Neural cell (in vitro differentiated cells): ENCODE data around the gene TNFAIP3. TPM values are rescaled to one million over a fixed set of nuclear protein-coding genes. Genes with fewer than 3 reads are reported as not detected.

Experiments
- H2AFZ ChIP-seq: fragments of 200-600, 300-800 bp; sonication (generic), shearing (Covaris generic); 2 replicates; pipeline ENCODE4 v1.6.0; 2014; ENCODE audit warnings: low read depth, mild to moderate bottlenecking, antibody characterized with exemption, low read length, moderate library complexity
- H3F3A ChIP-seq: fragments of 200-600 bp; shearing (Covaris generic); 2 replicates; pipeline ENCODE4 v1.6.1; 2016; ENCODE audit warnings: mild to moderate bottlenecking, moderate library complexity, mixed read lengths, antibody characterized with exemption, low read length; ENCODE audit not compliant: insufficient read depth, poor library complexity, severe bottlenecking
- H3K27ac ChIP-seq: fragments of 200-600, 300-800 bp; sonication (generic), shearing (Covaris generic); 2 replicates; pipeline ENCODE4 v1.5.1; 2014; ENCODE audit warnings: mild to moderate bottlenecking, low read length, moderate library complexity
- H3K27me3 ChIP-seq: fragments of 300-800, 200-600 bp; sonication (generic), shearing (Covaris generic); 2 replicates; pipeline ENCODE4 v1.6.0; 2014; ENCODE audit warnings: mild to moderate bottlenecking, low read depth, low read length, moderate library complexity; ENCODE audit not compliant: insufficient read depth
- H3K36me3 ChIP-seq: fragments of 300-800, 200-600 bp; sonication (generic), shearing (Covaris generic); 2 replicates; pipeline ENCODE4 v1.5.1; 2014; ENCODE audit warnings: mild to moderate bottlenecking, antibody characterized with exemption, low read length, moderate library complexity; ENCODE audit not compliant: insufficient read depth
- H3K4me2 ChIP-seq: fragments of 300-800, 200-600 bp; sonication (generic), shearing (Covaris generic); 2 replicates; pipeline ENCODE4 v1.6.0; 2014; ENCODE audit warnings: mild to moderate bottlenecking, low read length
- H3K4me3 ChIP-seq: fragments of 300-800, 200-600 bp; sonication (generic), shearing (Covaris generic); 2 replicates; pipeline ENCODE4 v1.5.1; 2014; ENCODE audit warnings: mild to moderate bottlenecking, low read length, moderate library complexity
- H3K79me2 ChIP-seq: fragments of 200-600 bp; shearing (Covaris generic); replicated peaks from 2 replicates; pipeline ENCODE4 v1.6.0; 2014; ENCODE audit warnings: mild to moderate bottlenecking, low read length, moderate library complexity; ENCODE audit not compliant: insufficient read depth
- H3K9ac ChIP-seq: fragments of 300-800, 200-600 bp; sonication (generic), shearing (Covaris generic); 2 replicates; pipeline ENCODE4 v1.6.1; 2016; ENCODE audit warnings: mild to moderate bottlenecking, low read length, mixed read lengths
- H3K9me2 ChIP-seq: fragments of 200-600 bp; shearing (Covaris generic); 2 replicates; pipeline ENCODE4 v1.6.1; 2016; ENCODE audit warnings: mild to moderate bottlenecking, low read length, mixed read lengths; ENCODE audit not compliant: insufficient read depth
- H3K9me3 ChIP-seq: fragments of 200-600, 300-800 bp; sonication (generic), shearing (Covaris generic); 2 replicates; pipeline ENCODE4 v1.6.1; 2016; ENCODE audit warnings: mild to moderate bottlenecking, mixed run types, low read length, moderate library complexity, mixed read lengths
- H4K20me1 ChIP-seq: fragments of 200-600 bp; shearing (Covaris generic); 2 replicates; pipeline ENCODE4 v1.6.1; 2016; ENCODE audit warnings: mild to moderate bottlenecking, mixed run types; ENCODE audit not compliant: insufficient read depth
- EP300 ChIP-seq: fragments of 450-650 bp; conservative IDR thresholded peaks from 2 replicates; pipeline ENCODE4 v1.6.1; 2014; ENCODE audit warnings: antibody characterized with exemption, mild to moderate bottlenecking, moderate library complexity; ENCODE audit not compliant: poor library complexity, severe bottlenecking
- EZH2 ChIP-seq: fragments of 200-600, 300-800 bp; shearing (Covaris generic), sonication (generic); IDR thresholded peaks from 2 replicates; pipeline ENCODE4 v1.6.1; 2014; ENCODE audit warnings: antibody characterized with exemption, low read length, borderline replicate concordance, mild to moderate bottlenecking; ENCODE audit not compliant: insufficient read depth, poor library complexity, severe bottlenecking
- MXI1 ChIP-seq: fragments of 450-650 bp; conservative IDR thresholded peaks from 2 replicates; pipeline ENCODE4 v1.6.1; 2014; ENCODE audit warnings: antibody characterized with exemption, mild to moderate bottlenecking; ENCODE audit not compliant: poor library complexity, severe bottlenecking
- POLR2AphosphoS5 ChIP-seq: IDR thresholded peaks from 2 replicates; pipeline ENCODE4 v1.6.1; 2012
- RAD21 ChIP-seq: fragments of 450-650 bp; conservative IDR thresholded peaks from 2 replicates; pipeline ENCODE4 v1.6.1; 2014; ENCODE audit warnings: antibody characterized with exemption, mild to moderate bottlenecking, moderate library complexity
- SMC3 ChIP-seq: fragments of 450-650 bp; conservative IDR thresholded peaks from 2 replicates; pipeline ENCODE4 v1.6.1; 2014; ENCODE audit warnings: antibody characterized with exemption, mild to moderate bottlenecking, moderate library complexity; ENCODE audit not compliant: poor library complexity
- TAF1 ChIP-seq: IDR thresholded peaks from 2 replicates; pipeline ENCODE4 v1.6.1; 2012; ENCODE audit warnings: low read depth
- polyA plus RNA-seq: library from polyadenylated mRNA; depleted of rRNA; stranded (reverse); fragments of >200 nt; gene quantifications from 2 replicates; pipeline ENCODE4 v1.2.3, GENCODE V29; 2014
- TF ChIP-seq, protein P1 (sequence below): fragments of 450-650 bp; IDR thresholded peaks from 2 replicates; pipeline ENCODE4 v1.5.1; 2014; ENCODE audit warnings: antibody characterized with exemption, mild to moderate bottlenecking, moderate library complexity; ENCODE audit not compliant: poor library complexity, severe bottlenecking
- TF ChIP-seq, protein P2 (sequence below): IDR thresholded peaks from 2 replicates; pipeline ENCODE4 v1.6.1; 2012; ENCODE audit warnings: borderline replicate concordance

The TNFAIP3 gene
- polyA plus RNA-seq, 1 donor from 2014 or later: 0.20 TPM

DNA sequence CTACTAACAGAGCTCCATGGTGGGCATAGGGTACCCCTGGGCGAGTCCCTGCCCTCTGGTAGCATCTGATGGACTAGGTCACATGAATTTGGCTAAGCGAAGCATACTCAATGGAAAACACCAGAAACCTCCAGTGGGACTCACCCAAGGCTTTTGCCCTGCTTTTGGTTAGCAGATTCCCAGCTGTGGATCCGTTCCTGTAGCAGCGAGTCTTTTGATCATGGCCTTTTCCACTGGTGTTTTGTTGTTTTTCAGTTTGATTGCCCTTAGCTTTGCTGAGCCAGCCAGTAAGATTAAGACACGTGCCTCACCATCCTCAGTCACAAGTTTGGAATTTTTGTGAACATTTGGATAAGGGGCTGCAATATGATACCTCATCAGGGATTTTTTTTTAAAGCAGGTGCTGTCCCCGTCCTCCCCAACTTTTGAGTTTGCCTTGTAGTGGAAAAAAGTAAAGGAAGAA is 8.0 kb downstream of the TNFAIP3 start:
- H2AFZ ChIP-seq: no peak overlapping the region
- H3K36me3 ChIP-seq: no peaks in the 10 kb centered on the region
- H3K79me2 ChIP-seq: no peaks in the 10 kb centered on the region

DNA sequence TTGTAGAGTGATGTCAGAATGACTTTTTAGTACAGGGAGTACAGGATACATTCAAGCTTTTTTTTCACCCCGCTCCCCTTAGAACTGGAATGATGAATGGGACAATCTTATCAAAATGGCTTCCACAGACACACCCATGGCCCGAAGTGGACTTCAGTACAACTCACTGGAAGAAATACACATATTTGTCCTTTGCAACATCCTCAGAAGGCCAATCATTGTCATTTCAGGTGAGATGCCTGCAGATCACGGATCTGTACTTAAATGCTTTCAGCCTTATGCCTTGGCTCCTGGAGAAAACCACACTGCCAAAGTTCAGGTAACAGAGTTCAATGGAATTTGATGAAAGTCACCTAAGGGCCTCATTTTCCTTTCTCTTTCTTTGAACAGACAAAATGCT is 8.5 kb downstream of the TNFAIP3 start:
- Histone ChIP-seq H3K27ac (no peak overlapping the region), H3K79me2 (no peaks in the 10 kb centered on the region), H3K27me3 (no peaks in the 10 kb centered on the region), H2AFZ (no peak overlapping the region), H3K4me3 (no peak overlapping the region), H3K4me2 (no peak overlapping the region), H3K9ac (no peak overlapping the region), H3K9me2 (no peaks in the 10 kb centered on the region), H3K9me3 (no peaks in the 10 kb centered on the region), H4K20me1 (no peaks in the 10 kb centered on the region), H3F3A (no peaks in the 10 kb centered on the region), H3K36me3 (no peaks in the 10 kb centered on the region)
- TF ChIP-seq MXI1 (no peak), SMC3 (no peak), EP300 (no peak)
- TF ChIP-seq, protein P1, sequence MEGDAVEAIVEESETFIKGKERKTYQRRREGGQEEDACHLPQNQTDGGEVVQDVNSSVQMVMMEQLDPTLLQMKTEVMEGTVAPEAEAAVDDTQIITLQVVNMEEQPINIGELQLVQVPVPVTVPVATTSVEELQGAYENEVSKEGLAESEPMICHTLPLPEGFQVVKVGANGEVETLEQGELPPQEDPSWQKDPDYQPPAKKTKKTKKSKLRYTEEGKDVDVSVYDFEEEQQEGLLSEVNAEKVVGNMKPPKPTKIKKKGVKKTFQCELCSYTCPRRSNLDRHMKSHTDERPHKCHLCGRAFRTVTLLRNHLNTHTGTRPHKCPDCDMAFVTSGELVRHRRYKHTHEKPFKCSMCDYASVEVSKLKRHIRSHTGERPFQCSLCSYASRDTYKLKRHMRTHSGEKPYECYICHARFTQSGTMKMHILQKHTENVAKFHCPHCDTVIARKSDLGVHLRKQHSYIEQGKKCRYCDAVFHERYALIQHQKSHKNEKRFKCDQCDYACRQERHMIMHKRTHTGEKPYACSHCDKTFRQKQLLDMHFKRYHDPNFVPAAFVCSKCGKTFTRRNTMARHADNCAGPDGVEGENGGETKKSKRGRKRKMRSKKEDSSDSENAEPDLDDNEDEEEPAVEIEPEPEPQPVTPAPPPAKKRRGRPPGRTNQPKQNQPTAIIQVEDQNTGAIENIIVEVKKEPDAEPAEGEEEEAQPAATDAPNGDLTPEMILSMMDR: no peak

More for the DNA sequence above, 8.0 kb downstream of the TNFAIP3 start:
- no peaks in the 10 kb centered on the region for H3F3A ChIP-seq
- H3K9me2 ChIP-seq: no peaks in the 10 kb centered on the region
- no peaks in the 10 kb centered on the region for H3K9me3 ChIP-seq
- H3K4me3 ChIP-seq: no peak overlapping the region
- no peaks in the 10 kb centered on the region for H3K27me3 ChIP-seq
- no peak overlapping the region for H3K9ac ChIP-seq
- TF ChIP-seq POLR2AphosphoS5: no peak
- TF ChIP-seq, protein P1: no peak
- H3K4me2 ChIP-seq: no peak overlapping the region
- H4K20me1 ChIP-seq: no peaks in the 10 kb centered on the region
- H3K27ac ChIP-seq: no peak overlapping the region

DNA sequence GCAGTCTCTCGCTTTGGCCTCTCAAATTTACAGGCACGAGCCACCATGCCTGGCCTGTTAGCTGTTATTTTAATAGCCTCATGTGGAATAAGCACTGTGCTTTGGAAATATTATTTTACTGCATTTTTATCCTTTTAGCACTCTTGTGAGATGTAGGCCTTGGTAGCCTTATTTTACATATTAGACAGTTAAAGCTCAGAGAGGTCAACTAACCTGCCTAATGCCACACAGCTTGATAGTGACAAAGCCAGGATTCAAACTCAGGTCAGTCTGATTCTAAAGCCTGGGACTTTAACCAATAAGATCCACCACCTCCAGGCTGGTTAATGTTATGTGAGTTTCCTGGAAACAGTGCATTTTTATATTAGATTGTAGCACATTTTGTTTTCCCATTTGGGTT is 9.5 kb downstream of the TNFAIP3 start:
- no peaks in the 10 kb centered on the region for H4K20me1 ChIP-seq
- TF ChIP-seq, protein P2, sequence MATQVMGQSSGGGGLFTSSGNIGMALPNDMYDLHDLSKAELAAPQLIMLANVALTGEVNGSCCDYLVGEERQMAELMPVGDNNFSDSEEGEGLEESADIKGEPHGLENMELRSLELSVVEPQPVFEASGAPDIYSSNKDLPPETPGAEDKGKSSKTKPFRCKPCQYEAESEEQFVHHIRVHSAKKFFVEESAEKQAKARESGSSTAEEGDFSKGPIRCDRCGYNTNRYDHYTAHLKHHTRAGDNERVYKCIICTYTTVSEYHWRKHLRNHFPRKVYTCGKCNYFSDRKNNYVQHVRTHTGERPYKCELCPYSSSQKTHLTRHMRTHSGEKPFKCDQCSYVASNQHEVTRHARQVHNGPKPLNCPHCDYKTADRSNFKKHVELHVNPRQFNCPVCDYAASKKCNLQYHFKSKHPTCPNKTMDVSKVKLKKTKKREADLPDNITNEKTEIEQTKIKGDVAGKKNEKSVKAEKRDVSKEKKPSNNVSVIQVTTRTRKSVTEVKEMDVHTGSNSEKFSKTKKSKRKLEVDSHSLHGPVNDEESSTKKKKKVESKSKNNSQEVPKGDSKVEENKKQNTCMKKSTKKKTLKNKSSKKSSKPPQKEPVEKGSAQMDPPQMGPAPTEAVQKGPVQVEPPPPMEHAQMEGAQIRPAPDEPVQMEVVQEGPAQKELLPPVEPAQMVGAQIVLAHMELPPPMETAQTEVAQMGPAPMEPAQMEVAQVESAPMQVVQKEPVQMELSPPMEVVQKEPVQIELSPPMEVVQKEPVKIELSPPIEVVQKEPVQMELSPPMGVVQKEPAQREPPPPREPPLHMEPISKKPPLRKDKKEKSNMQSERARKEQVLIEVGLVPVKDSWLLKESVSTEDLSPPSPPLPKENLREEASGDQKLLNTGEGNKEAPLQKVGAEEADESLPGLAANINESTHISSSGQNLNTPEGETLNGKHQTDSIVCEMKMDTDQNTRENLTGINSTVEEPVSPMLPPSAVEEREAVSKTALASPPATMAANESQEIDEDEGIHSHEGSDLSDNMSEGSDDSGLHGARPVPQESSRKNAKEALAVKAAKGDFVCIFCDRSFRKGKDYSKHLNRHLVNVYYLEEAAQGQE: no peak
- TF ChIP-seq POLR2AphosphoS5: no peak
- no peak for TF ChIP-seq EZH2
- TF ChIP-seq, protein P1: no peak
- no peak for TF ChIP-seq MXI1
- TF ChIP-seq RAD21: no peak
- no peak for TF ChIP-seq SMC3
- TF ChIP-seq EP300: no peak
- TF ChIP-seq TAF1: no peak
- no peaks in the 10 kb centered on the region for H3F3A ChIP-seq
- no peaks in the 10 kb centered on the region for H3K9me3 ChIP-seq
- H2AFZ ChIP-seq: no peak overlapping the region
- no peak overlapping the region for H3K4me3 ChIP-seq
- no peak overlapping the region for H3K9ac ChIP-seq
- H3K27me3 ChIP-seq: no peaks in the 10 kb centered on the region
- no peaks in the 10 kb centered on the region for H3K79me2 ChIP-seq
- H3K4me2 ChIP-seq: no peak overlapping the region
- H3K27ac ChIP-seq: no peak overlapping the region
- H3K9me2 ChIP-seq: no peaks in the 10 kb centered on the region
- H3K36me3 ChIP-seq: no peaks in the 10 kb centered on the region
